AG09309 (cell line): ENCODE results near the gene HSF4.

Experiments
- DNase-seq: peaks from one replicate; pipeline ENCODE4 v3.0.0-alpha.2; 2010; ENCODE audit warnings: low read depth
- H3K4me3 ChIP-seq: 2 replicates; pipeline ENCODE4 v1.5.1; 2011; ENCODE audit warnings: mild to moderate bottlenecking, low read depth, low read length, moderate library complexity; ENCODE audit not compliant: control insufficient read depth
- TF ChIP-seq, protein P1 (sequence below): IDR thresholded peaks from 2 replicates; pipeline ENCODE4 v1.5.1; 2011; ENCODE audit warnings: mild to moderate bottlenecking, low read depth, low read length, inconsistent platforms; ENCODE audit not compliant: insufficient read depth, control insufficient read depth; ENCODE audit errors: missing control alignments

HSF4 gene

DNA sequence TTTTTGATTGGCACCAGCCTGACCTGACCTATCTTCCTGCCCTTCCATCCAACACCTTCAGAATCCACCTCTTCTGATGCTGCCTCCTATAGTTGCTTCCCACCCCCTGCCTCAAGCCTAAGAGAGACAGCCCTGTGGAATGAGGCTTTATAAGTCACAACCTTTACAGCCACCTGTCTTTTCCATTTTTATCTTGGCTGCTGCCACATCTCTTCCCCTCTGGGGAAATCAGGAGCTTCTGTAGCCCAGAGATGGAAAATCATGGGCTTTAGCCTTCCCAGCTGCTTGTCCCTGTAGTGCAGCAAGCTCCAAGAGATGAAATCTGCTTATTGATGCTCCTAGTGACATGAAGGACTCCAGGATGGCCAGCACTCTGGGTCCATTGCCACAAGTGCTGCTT is 36.1 kb upstream of the HSF4 start:
- no peak for DNase-seq
- TF ChIP-seq, protein P1, sequence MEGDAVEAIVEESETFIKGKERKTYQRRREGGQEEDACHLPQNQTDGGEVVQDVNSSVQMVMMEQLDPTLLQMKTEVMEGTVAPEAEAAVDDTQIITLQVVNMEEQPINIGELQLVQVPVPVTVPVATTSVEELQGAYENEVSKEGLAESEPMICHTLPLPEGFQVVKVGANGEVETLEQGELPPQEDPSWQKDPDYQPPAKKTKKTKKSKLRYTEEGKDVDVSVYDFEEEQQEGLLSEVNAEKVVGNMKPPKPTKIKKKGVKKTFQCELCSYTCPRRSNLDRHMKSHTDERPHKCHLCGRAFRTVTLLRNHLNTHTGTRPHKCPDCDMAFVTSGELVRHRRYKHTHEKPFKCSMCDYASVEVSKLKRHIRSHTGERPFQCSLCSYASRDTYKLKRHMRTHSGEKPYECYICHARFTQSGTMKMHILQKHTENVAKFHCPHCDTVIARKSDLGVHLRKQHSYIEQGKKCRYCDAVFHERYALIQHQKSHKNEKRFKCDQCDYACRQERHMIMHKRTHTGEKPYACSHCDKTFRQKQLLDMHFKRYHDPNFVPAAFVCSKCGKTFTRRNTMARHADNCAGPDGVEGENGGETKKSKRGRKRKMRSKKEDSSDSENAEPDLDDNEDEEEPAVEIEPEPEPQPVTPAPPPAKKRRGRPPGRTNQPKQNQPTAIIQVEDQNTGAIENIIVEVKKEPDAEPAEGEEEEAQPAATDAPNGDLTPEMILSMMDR: no peak
- no peak overlapping the region for H3K4me3 ChIP-seq

DNA sequence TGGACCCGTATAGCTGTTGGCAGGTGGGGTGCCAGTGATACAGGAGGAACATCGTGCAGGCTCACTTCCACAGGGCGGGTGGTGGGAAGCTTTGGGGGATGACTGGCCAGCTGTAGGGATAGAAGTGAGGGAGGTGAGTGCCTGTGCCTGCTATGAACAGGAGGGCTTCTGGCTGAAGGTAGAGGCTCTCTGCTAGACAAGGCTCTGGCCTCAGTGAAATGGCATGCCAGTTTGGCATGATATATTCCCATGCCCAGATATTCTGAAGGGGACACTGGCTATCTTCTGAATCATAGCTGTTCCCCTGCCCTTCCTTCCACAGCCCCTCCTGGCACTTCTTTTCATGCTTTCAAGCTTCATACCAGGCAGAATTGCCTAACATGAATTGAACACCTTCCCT is 35.7 kb upstream of the HSF4 start:
- TF ChIP-seq, protein P1: no peak
- DNase-seq: no peak
- H3K4me3 ChIP-seq: no peak overlapping the region

DNA sequence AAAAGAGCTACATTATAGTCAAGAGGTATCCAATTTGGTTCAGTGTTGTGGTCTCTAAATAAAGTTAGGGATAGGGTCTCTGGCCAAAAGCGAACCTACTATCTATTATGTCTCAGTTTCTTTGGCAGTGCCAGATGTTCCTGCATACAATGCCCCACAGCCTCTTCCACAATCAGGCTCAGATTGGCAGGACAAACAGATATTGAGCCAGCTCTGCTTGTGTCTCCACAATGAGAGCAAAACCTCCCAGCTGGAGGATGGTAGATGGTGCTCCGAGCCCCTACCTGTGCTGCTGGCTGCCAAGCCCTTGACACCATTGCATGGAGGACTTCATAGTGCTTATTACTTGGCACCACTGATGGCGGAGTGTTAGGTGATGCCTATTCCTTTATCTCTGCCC is 35.1 kb upstream of the HSF4 start:
- DNase-seq: no peak
- no peak overlapping the region for H3K4me3 ChIP-seq
- TF ChIP-seq, protein P1: no peak

DNA sequence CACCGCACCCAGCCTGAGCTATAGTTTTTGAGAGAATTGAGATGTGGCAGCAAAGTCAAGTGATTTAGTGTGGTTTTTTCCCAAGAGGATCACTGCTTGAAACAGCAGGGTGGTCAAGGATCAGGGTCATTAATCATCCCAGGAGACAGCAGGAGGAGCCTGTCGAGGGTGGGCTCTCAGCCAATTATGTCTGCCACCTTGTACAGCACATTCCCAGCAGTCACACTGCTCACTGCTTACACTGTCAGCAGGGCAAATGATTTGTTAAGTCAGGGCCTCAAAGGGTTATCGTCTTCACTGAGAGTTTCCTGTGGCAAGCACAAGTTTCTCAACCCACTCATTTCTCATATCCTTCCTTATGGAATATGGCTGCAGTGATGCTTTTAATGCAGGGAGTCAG is 26.9 kb upstream of the HSF4 start:
- H3K4me3 ChIP-seq: no peak overlapping the region
- TF ChIP-seq, protein P1: no peak
- no peak for DNase-seq

DNA sequence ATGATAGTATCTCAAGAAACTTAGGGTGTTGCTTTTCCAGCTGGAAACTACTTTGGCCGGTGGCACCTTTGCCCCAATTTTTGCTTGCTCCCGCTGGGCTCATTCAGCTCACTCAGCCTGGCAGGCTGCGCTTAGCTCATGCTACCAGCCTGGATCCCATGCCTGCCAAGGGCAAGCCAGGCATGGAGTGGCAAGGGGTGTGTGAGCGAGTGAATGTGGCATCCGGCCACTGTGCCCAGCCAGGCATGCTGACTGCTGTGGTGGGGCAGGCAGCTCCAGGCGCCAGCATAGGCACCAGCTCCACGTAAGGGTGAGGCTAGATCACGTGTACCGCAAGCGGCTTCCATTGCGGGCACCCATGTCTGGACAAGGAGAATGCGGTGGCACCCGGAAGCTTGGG is 23.2 kb upstream of the HSF4 start:
- H3K4me3 ChIP-seq: no peak overlapping the region
- no peak for DNase-seq
- TF ChIP-seq, protein P1: no peak

DNA sequence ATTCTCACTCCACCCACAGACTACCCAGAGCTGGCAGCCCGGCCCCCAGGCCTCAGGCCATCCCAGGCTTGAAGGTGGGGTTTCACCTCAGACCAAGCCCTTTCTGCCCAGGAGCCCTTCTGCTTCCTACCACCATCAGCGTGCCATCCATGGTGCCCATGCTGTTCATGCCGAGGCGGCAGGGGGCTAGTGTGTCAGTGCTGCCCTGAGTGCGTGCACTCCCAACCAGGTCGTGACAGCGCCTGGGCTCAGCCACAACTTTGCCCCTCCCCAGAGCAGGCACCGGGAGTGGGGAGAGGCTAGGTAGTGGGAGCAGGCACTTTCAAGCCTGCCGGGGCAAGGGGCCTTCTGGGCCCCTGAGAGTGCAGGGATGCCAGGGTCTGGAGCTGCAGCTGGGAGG is 22.2 kb upstream of the HSF4 start:
- TF ChIP-seq, protein P1: no peak
- H3K4me3 ChIP-seq: no peak overlapping the region
- DNase-seq: no peak

DNA sequence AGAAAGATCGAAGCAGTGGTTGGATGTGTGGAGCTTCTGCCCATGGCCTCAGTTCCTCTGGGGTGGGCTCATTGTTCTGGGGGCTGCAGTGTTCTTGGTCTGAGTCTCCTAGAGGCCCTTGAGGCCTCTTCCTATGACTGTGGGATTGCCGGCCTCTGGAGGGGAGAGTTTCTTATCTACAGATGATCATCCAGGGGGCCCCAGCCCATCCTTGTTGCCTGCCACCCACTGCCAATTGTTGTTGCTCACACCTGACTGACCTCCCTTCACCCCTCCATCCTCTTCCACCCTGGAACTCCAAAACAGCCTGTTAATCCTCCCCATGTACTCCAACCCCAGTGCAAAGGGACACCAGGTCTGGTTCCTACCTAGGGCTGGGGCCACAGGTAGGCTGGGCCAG is 19.6 kb upstream of the HSF4 start:
- no peak overlapping the region for H3K4me3 ChIP-seq
- no peak for DNase-seq
- TF ChIP-seq, protein P1: no peak
